HG02970 (cell line): ENCODE results near the gene LMBR1.
"Not testable (repeated sequence)": the region's sequence is repeated elsewhere in the genome, so short reads cannot be mapped to it uniquely, and the experiment has no call there.

Experiments
- ATAC-seq: cut with Tn5 transposase; IDR thresholded peaks from one replicate; pipeline ENCODE4 v1.9.1; 2021; ENCODE audit warnings: mild to moderate bottlenecking, moderate library complexity, moderate number of reproducible peaks; ENCODE audit not compliant: unreplicated experiment, low FRiP score

The LMBR1 gene

GRCh38 chr7:156816943-156817572 is 75.9 kb downstream of the LMBR1 start:
- ATAC-seq: no peak

GRCh38 chr7:156811706-156812105 is 81.3 kb downstream of the LMBR1 start:
- ATAC-seq: no peak

- not testable (repeated sequence) for ATAC-seq
Measured at GRCh38 chr7:156803656-156804055, 89.3 kb downstream of the LMBR1 start.

GRCh38 chr7:156802214-156802613 is 90.8 kb downstream of the LMBR1 start:
- no peak for ATAC-seq

GRCh38 chr7:156795415-156795814 is 97.6 kb downstream of the LMBR1 start:
- no peak for ATAC-seq

GRCh38 chr7:156793334-156793733 is 99.6 kb downstream of the LMBR1 start:
- no peak for ATAC-seq

GRCh38 chr7:156792611-156793010 is 100.4 kb downstream of the LMBR1 start:
- ATAC-seq: no peak

- ATAC-seq: no peak
Measured at GRCh38 chr7:156791241-156791640, 101.7 kb downstream of the LMBR1 start.

- ATAC-seq: no peak
Measured at GRCh38 chr7:156790264-156790663, 102.7 kb downstream of the LMBR1 start.

GRCh38 chr7:156785998-156786543 is 106.9 kb downstream of the LMBR1 start:
- ATAC-seq: no peak

GRCh38 chr7:156783864-156784263 is 109.1 kb downstream of the LMBR1 start:
- ATAC-seq: no peak

GRCh38 chr7:156781972-156782371 is 111.0 kb downstream of the LMBR1 start:
- ATAC-seq: no peak

- ATAC-seq: peak; percentile 92
Measured at GRCh38 chr7:156780724-156781455, 112.1 kb downstream of the LMBR1 start.

GRCh38 chr7:156778668-156779067 is 114.3 kb downstream of the LMBR1 start:
- ATAC-seq: no peak

GRCh38 chr7:156778201-156778600 is 114.8 kb downstream of the LMBR1 start:
- no peak for ATAC-seq

GRCh38 chr7:156777364-156778069 is 115.5 kb downstream of the LMBR1 start:
- no peak for ATAC-seq

- ATAC-seq: no peak
Measured at GRCh38 chr7:156776527-156776926, 116.5 kb downstream of the LMBR1 start.

GRCh38 chr7:156773966-156774365 is 119.0 kb downstream of the LMBR1 start:
- no peak for ATAC-seq

- no peak for ATAC-seq
Measured at GRCh38 chr7:156772725-156773124, 120.3 kb downstream of the LMBR1 start.

- ATAC-seq: no peak
Measured at GRCh38 chr7:156768698-156769472, 124.1 kb downstream of the LMBR1 start.
